DMS114 treated with DMSO at 0.1 percent for 48 hours (cell line): ENCODE results near the gene BICD1.

Source experiments
- DNase-seq: peaks from one replicate; lab custom pipeline; 2025; ENCODE audit not compliant: unreplicated experiment; lab: John Stamatoyannopoulos, UW

Gene BICD1

GRCh38 chr12:32399370-32400113, 292.9 kb downstream of the BICD1 start, which contains the start of gene FGD4:
Gene FGD4 (plus strand): TSS chr12:32399558.
- DNase-seq = peak; percentile 65

GRCh38 chr12:32400114-32400672, 293.5 kb downstream of the BICD1 start:
- no peak for DNase-seq

GRCh38 chr12:32400866-32401265, 294.2 kb downstream of the BICD1 start:
- DNase-seq = no peak

- no peak for DNase-seq
These were observed 295.5 kb downstream of the BICD1 start for GRCh38 chr12:32402170-32402569.

- DNase-seq = no peak
These were observed 296.3 kb downstream of the BICD1 start for GRCh38 chr12:32402946-32403345.

GRCh38 chr12:32407795-32408194, 301.1 kb downstream of the BICD1 start:
- DNase-seq = no peak

GRCh38 chr12:32413412-32413811, 306.8 kb downstream of the BICD1 start:
- DNase-seq = no peak

GRCh38 chr12:32418221-32418620, 311.6 kb downstream of the BICD1 start:
- no peak for DNase-seq

GRCh38 chr12:32418903-32419519, 312.4 kb downstream of the BICD1 start:
- DNase-seq = no peak

GRCh38 chr12:32419520-32419960, 312.9 kb downstream of the BICD1 start:
- DNase-seq = no peak

- DNase-seq = no peak
These were observed 313.7 kb downstream of the BICD1 start for GRCh38 chr12:32420356-32420755.

- DNase-seq = no peak
These were observed 316.9 kb downstream of the BICD1 start for GRCh38 chr12:32423559-32423958.

GRCh38 chr12:32431025-32431424, 324.4 kb downstream of the BICD1 start:
- no peak for DNase-seq
